HG03520 (cell line): Measurements from ENCODE around the gene ADAMTS19.
"Not testable (repeated sequence)": the region's sequence is repeated elsewhere in the genome, so short reads cannot be mapped to it uniquely, and the experiment has no call there.

Experiments used
- ATAC-seq: cut with Tn5 transposase; IDR thresholded peaks from one replicate; pipeline ENCODE4 v1.9.1; 2021; ENCODE audit warnings: mild to moderate bottlenecking, moderate library complexity; ENCODE audit not compliant: unreplicated experiment

The ADAMTS19 gene

GRCh38 chr5:129584496-129584895 is 124.4 kb downstream of the ADAMTS19 start:
- ATAC-seq, result not testable (repeated sequence)

- ATAC-seq, result no peak
These were observed 131.5 kb downstream of the ADAMTS19 start for GRCh38 chr5:129591508-129592160.

- no peak for ATAC-seq
These were observed 133.4 kb downstream of the ADAMTS19 start for GRCh38 chr5:129593525-129593924.

GRCh38 chr5:129601576-129601975 is 141.5 kb downstream of the ADAMTS19 start:
- ATAC-seq, result no peak

GRCh38 chr5:129608350-129608749 is 148.3 kb downstream of the ADAMTS19 start:
- no peak for ATAC-seq

GRCh38 chr5:129609710-129610109 is 149.6 kb downstream of the ADAMTS19 start:
- ATAC-seq, result no peak

- no peak for ATAC-seq
These were observed 156.4 kb downstream of the ADAMTS19 start for GRCh38 chr5:129616517-129616916.

GRCh38 chr5:129617206-129617605 is 157.1 kb downstream of the ADAMTS19 start:
- ATAC-seq, result no peak

GRCh38 chr5:129619782-129620181 is 159.7 kb downstream of the ADAMTS19 start:
- ATAC-seq, result no peak

- no peak for ATAC-seq
These were observed 162.4 kb downstream of the ADAMTS19 start for GRCh38 chr5:129622531-129622930.

- no peak for ATAC-seq
These were observed 169.5 kb downstream of the ADAMTS19 start for GRCh38 chr5:129629575-129629974.

GRCh38 chr5:129630101-129630500 is 170.0 kb downstream of the ADAMTS19 start:
- no peak for ATAC-seq

- no peak for ATAC-seq
These were observed 171.9 kb downstream of the ADAMTS19 start for GRCh38 chr5:129631961-129632360.

- not testable (repeated sequence) for ATAC-seq
These were observed 177.4 kb downstream of the ADAMTS19 start for GRCh38 chr5:129637501-129637900.

- ATAC-seq, result no peak
These were observed 179.2 kb downstream of the ADAMTS19 start for GRCh38 chr5:129639331-129639730.

GRCh38 chr5:129652349-129653056 is 192.4 kb downstream of the ADAMTS19 start:
- no peak for ATAC-seq

GRCh38 chr5:129653057-129653375 is 192.9 kb downstream of the ADAMTS19 start:
- ATAC-seq, result no peak

- no peak for ATAC-seq
These were observed 193.3 kb downstream of the ADAMTS19 start for GRCh38 chr5:129653442-129653841.

GRCh38 chr5:129656952-129657351 is 196.9 kb downstream of the ADAMTS19 start:
- no peak for ATAC-seq

GRCh38 chr5:129658801-129659200 is 198.7 kb downstream of the ADAMTS19 start:
- ATAC-seq, result no peak

GRCh38 chr5:129661366-129662035 is 201.4 kb downstream of the ADAMTS19 start:
- ATAC-seq, result no peak

GRCh38 chr5:129664336-129664937 is 204.3 kb downstream of the ADAMTS19 start:
- peak; percentile 77 for ATAC-seq
